NT2/D1 (cell line): Measurements from ENCODE around the gene CDH12.

Experiments
- DNase-seq: peaks from one replicate; pipeline ENCODE4 v3.0.0-alpha.2; 2011; ENCODE audit warnings: low read depth, low spot score
- H3K27me3 ChIP-seq: 2 replicates; pipeline ENCODE4 v1.6.0; 2011; ENCODE audit warnings: mild to moderate bottlenecking; ENCODE audit not compliant: insufficient read length, insufficient read depth
- H3K36me3 ChIP-seq: 2 replicates; pipeline ENCODE4 v1.6.1; 2011; ENCODE audit warnings: mild to moderate bottlenecking, low read length, mixed read lengths; ENCODE audit not compliant: insufficient read depth, insufficient read length
- H3K4me1 ChIP-seq: 2 replicates; pipeline ENCODE4 v1.5.1; 2011; ENCODE audit not compliant: insufficient read depth, insufficient read length
- H3K4me3 ChIP-seq: 2 replicates; pipeline ENCODE4 v1.5.1; 2011; ENCODE audit warnings: low read depth; ENCODE audit not compliant: insufficient read length
- H3K9ac ChIP-seq: 2 replicates; pipeline ENCODE4 v1.6.0; 2011; ENCODE audit warnings: low read depth; ENCODE audit not compliant: insufficient read length
- H3K9me3 ChIP-seq: 2 replicates; pipeline ENCODE4 v1.5.1; 2011; ENCODE audit warnings: mild to moderate bottlenecking, low read length; ENCODE audit not compliant: insufficient read depth
- SUZ12 ChIP-seq: IDR thresholded peaks from 2 replicates; pipeline ENCODE4 v1.6.1; 2011; ENCODE audit not compliant: insufficient read length, insufficient read depth; ENCODE audit errors: extremely low read depth
- YY1 ChIP-seq: IDR thresholded peaks from 2 replicates; pipeline ENCODE4 v1.6.1; 2011; ENCODE audit not compliant: insufficient read length, insufficient read depth
- ZNF274 ChIP-seq: IDR thresholded peaks from 2 replicates; pipeline ENCODE4 v1.6.1; 2011; ENCODE audit warnings: mild to moderate bottlenecking, low read depth, low read length

CDH12 gene

GRCh38 chr5:22596404-22596970 is 256.7 kb downstream of the CDH12 start:
- no peaks in the 10 kb centered on the region for H3K36me3 ChIP-seq
- H3K27me3 ChIP-seq = no peaks in the 10 kb centered on the region
- H3K4me3 ChIP-seq = no peak overlapping the region
- no peaks in the 10 kb centered on the region for H3K9me3 ChIP-seq
- TF ChIP-seq YY1 (no peak), SUZ12 (no peak), ZNF274 (no peak)
- no peaks in the 10 kb centered on the region for H3K4me1 ChIP-seq
- H3K9ac ChIP-seq = no peak overlapping the region
- no peak for DNase-seq

GRCh38 chr5:22594491-22594890 is 258.7 kb downstream of the CDH12 start:
- Histone ChIP-seq H3K4me3 (no peak overlapping the region), H3K36me3 (no peaks in the 10 kb centered on the region), H3K4me1 (no peaks in the 10 kb centered on the region)

GRCh38 chr5:22593592-22593991 is 259.6 kb downstream of the CDH12 start:
- Histone ChIP-seq H3K27me3 (no peaks in the 10 kb centered on the region), H3K36me3 (no peaks in the 10 kb centered on the region), H3K4me1 (no peaks in the 10 kb centered on the region), H3K9ac (no peak overlapping the region), H3K4me3 (no peak overlapping the region), H3K9me3 (no peaks in the 10 kb centered on the region)
- no peak for DNase-seq
- TF ChIP-seq YY1 = no peak
- no peak for TF ChIP-seq SUZ12
- no peak for TF ChIP-seq ZNF274

More at GRCh38 chr5:22594491-22594890, 258.7 kb downstream of the CDH12 start:
- TF ChIP-seq SUZ12 (no peak), ZNF274 (no peak), YY1 (no peak)
- Histone ChIP-seq H3K27me3 (no peaks in the 10 kb centered on the region), H3K9ac (no peak overlapping the region), H3K9me3 (no peaks in the 10 kb centered on the region)
- DNase-seq = no peak

GRCh38 chr5:22591461-22591860 is 261.7 kb downstream of the CDH12 start:
- TF ChIP-seq SUZ12 (no peak), ZNF274 (no peak), YY1 (no peak)
- Histone ChIP-seq H3K9me3 (no peaks in the 10 kb centered on the region), H3K36me3 (no peaks in the 10 kb centered on the region), H3K4me1 (no peaks in the 10 kb centered on the region), H3K4me3 (no peak overlapping the region), H3K9ac (no peak overlapping the region), H3K27me3 (no peaks in the 10 kb centered on the region)
- no peak for DNase-seq

- no peak overlapping the region for H3K9ac ChIP-seq
- TF ChIP-seq YY1 = no peak
- TF ChIP-seq SUZ12 = no peak
- no peak for TF ChIP-seq ZNF274
- DNase-seq = no peak
- H3K4me3 ChIP-seq = no peak overlapping the region
- H3K36me3 ChIP-seq = no peaks in the 10 kb centered on the region
- H3K9me3 ChIP-seq = no peaks in the 10 kb centered on the region
- no peaks in the 10 kb centered on the region for H3K27me3 ChIP-seq
- no peaks in the 10 kb centered on the region for H3K4me1 ChIP-seq
These were observed 262.4 kb downstream of the CDH12 start for GRCh38 chr5:22590677-22591268.

GRCh38 chr5:22577711-22578110 is 275.4 kb downstream of the CDH12 start:
- no peaks in the 10 kb centered on the region for H3K36me3 ChIP-seq
- H3K27me3 ChIP-seq = no peaks in the 10 kb centered on the region
- no peak for DNase-seq
- TF ChIP-seq SUZ12 (no peak), YY1 (no peak), ZNF274 (no peak)
- H3K4me1 ChIP-seq = no peaks in the 10 kb centered on the region
- H3K4me3 ChIP-seq = no peak overlapping the region
- no peak overlapping the region for H3K9ac ChIP-seq
- no peaks in the 10 kb centered on the region for H3K9me3 ChIP-seq

- H3K9me3 ChIP-seq = no peaks in the 10 kb centered on the region
- H3K4me1 ChIP-seq = no peaks in the 10 kb centered on the region
- TF ChIP-seq ZNF274 (no peak), YY1 (no peak), SUZ12 (no peak)
- no peak for DNase-seq
- no peaks in the 10 kb centered on the region for H3K27me3 ChIP-seq
- no peak overlapping the region for H3K4me3 ChIP-seq
- H3K9ac ChIP-seq = no peak overlapping the region
- H3K36me3 ChIP-seq = no peaks in the 10 kb centered on the region
These were observed 276.1 kb downstream of the CDH12 start for GRCh38 chr5:22577006-22577405.
